Measurements from ENCODE around the gene AFAP1.

AFAP1 gene

DNA sequence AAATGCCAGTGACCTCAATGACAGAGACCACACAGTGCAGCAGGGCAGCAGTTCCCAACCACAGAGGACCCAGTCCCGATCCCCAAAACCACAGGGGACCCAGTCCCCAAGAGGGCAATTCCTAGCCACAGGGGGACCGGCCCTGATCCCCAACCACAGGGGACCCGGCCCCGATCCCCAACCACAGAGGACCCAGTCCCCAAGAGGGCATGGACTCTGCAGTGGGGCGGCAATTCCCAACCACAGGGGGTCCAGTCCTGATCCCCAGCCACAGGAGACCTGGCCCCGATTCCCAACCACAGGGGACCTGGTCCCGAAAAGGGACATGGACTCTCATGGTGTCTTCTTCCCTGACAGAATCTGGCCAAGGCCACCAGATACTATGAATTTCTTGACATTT, 136.3 kb downstream of the AFAP1 start:
- TF ChIP-seq GATA3 (IDR thresholded peaks at IDR 0.05; ENCODE audit: low read depth, low read length) (no peak), GATA2 (IDR thresholded peaks at IDR 0.05; ENCODE audit: low read depth, low read length) (no peak)

DNA sequence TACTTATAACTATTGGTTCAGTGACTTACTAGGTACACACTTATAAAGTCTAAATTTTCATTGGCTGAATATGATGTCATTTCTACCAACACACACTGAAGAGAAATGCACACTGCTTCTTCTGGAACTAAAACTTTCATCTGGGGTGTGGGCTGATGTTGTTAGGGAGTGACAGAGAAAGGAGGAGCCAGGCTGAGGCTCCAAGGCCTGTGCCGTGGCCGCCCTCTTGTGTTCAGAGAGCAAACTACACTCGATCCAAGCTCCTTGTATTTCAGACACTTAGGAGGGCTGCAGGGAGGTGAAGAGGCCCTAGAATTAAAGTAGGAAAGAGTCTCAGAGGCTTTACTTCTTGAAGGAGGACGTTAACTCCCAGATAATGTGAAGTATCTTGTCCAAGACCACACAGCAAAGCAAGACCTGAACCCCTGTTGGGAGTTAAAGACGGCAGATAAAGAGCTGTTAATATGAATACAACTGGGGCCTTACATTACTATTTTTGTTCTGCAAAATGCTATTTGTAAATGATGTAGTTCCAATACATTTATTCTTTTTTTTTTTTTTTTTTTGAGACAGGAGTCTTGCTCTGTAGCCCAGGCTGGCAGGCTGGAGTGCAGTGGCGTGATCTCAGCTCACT, 137.5 kb downstream of the AFAP1 start:
- TF ChIP-seq GATA3 (IDR thresholded peaks at IDR 0.05; ENCODE audit: low read depth, low read length): no peak
- no peak for TF ChIP-seq GATA2 (IDR thresholded peaks at IDR 0.05; ENCODE audit: low read depth, low read length)

DNA sequence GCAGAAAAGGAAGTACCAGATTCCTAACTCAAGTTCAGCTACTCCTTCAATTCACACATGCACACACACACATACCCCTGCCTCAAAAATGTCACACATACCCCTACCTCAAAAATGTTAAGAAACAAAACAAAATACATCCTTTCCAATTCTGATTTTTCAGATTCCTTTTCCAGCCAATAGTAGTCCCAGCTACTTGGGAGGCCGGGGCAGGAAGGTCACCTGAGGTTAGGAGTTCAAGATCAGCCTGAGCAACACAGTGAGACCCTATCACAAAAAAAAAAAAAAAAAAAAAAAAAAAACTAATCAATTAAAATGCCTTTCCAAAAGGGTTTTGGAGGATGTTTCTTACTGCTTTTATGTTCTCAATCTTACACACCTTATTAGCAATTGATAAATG, 138.0 kb downstream of the AFAP1 start:
- TF ChIP-seq GATA3 (IDR thresholded peaks at IDR 0.05; ENCODE audit: low read depth, low read length): no peak
- no peak for TF ChIP-seq GATA2 (IDR thresholded peaks at IDR 0.05; ENCODE audit: low read depth, low read length)

DNA sequence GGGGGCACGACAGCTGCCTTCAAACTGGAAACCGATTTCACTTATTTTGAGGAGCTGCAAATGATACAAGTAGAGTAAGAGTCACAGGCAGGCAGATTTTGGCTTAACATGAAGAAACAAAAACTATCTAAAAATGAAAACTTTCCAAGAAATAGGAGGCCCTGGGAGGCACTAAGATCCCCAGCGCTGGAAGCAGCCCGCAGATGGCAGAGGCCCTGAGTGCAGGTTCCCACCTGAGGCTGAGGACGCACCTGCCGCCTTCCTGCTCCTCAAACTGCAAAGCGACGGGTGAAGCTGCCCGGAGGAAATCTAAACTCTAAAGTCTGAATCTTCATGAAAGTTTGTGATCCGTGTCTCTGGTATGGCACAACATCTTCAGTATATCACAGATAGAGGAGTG, 138.7 kb downstream of the AFAP1 start:
- TF ChIP-seq GATA3 (IDR thresholded peaks at IDR 0.05; ENCODE audit: low read depth, low read length) (no peak), GATA2 (IDR thresholded peaks at IDR 0.05; ENCODE audit: low read depth, low read length) (no peak)

DNA sequence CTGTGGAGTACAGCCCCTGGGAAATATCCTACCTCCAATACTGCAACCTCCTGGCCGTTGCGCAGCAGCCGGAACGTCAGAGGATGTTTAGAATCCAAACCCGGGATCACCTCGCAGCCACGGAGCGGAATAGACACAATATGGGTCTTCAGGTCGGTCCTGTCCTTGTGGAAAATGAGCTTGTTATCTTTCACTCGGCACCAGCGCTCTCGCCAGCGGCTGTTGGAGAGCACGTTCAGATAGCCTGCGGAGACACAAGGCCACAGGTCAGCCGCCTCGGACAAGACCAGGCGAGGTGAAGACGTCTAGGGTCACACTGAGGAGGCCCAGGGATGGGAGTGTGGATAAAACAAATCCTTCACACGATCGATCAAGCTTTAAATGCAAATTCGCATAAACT, 139.3 kb downstream of the AFAP1 start:
- TF ChIP-seq GATA2 (IDR thresholded peaks at IDR 0.05; ENCODE audit: low read depth, low read length) (no peak), GATA3 (IDR thresholded peaks at IDR 0.05; ENCODE audit: low read depth, low read length) (no peak)

DNA sequence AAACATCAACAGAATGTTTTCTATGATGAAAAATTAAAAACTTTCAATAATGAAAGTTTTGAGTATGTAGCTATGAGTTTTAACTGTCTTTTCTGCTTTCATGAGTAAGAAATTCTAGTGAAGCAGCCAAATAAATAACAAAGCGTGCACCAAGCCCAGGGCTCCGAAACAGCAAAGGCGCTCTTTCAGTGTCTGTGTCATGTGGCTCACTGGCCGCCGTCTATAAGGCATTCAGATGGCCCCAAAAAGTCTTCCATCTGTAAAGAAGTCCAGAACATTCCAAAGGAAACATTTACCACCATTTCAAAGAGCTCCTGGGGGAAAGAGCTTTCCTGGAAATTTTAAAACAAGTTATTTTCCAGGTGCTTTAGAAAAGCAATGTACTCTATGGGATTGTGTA, 139.9 kb downstream of the AFAP1 start:
- no peak for TF ChIP-seq GATA3 (IDR thresholded peaks at IDR 0.05; ENCODE audit: low read depth, low read length)
- no peak for TF ChIP-seq GATA2 (IDR thresholded peaks at IDR 0.05; ENCODE audit: low read depth, low read length)

DNA sequence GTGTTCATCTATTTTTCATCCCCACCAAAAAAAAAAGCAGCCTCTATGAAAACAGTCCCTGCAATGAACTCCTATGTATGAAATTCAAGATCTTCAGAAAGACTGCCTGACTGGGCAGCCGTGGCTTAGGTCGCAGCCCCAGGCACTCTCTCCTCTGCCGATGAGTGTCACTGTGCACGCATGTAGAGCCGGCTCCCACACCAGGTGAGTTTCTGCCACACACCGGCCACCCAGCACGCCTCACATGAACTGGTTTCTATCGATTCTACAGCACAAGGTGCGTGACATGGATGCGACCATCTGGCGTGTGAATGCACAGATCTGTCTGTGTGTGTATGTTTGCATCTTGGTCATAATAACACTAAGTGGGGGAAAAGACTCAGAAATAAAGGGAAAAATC, 140.4 kb downstream of the AFAP1 start:
- no peak for TF ChIP-seq GATA2 (IDR thresholded peaks at IDR 0.05; ENCODE audit: low read depth, low read length)
- TF ChIP-seq GATA3 (IDR thresholded peaks at IDR 0.05; ENCODE audit: low read depth, low read length): no peak

DNA sequence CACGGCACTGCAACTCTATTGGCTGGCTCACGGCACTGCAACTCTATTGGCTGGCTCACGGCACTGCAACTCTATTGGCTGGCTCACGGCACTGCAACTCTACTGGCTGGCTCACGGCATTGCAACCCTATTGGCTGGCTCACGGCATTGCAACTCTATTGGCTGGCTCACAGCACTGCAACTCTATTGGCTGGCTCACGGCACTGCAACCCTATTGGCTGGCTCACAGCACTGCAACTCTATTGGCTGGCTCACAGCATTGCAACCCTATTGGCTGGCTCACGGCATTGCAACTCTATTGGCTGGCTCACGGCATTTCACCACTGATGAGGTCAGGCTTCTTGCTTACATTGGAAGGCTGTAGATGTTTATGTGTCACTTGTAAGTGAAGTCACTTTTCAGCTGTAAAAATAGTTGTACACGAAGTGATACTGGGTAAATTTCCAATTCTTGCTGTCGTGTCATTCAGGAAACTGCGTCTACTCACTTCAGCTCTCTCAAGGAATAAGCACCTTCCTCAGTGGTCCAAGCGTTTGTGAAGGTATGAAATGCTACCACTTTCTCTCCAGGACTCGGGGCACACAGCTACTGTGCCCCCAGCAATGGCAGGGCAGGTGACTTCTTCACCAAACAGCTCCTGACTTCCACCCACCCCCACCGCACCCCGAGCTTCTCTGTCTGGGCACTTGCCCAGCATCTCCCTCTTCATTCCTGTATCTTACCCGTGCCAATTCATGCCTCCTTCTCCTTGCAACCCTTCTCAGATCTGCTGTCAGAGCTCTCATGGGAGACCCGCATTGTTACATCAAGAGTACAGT, 141.3 kb downstream of the AFAP1 start:
- no peak for TF ChIP-seq GATA3 (IDR thresholded peaks at IDR 0.05; ENCODE audit: low read depth, low read length)
- TF ChIP-seq GATA2 (IDR thresholded peaks at IDR 0.05; ENCODE audit: low read depth, low read length): no peak

DNA sequence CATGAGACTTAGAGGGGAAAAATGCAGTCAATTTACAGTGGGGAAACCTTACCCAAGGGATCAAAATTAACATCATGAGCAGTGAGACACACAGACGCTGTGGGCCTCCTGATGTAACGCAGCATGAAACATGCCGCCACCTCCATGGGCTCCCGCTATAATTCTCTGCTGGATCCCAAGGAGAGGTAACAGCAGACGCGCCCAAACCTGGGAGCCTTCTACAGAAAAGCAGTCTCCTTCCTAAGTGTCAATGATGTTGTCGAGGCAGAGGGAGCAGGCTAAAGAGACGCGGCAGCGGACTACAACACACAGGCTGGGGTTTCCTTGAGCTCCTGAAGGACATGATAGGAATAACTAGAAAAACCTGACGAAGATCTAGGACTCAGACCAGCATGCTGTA, 142.3 kb downstream of the AFAP1 start:
- TF ChIP-seq GATA3 (IDR thresholded peaks at IDR 0.05; ENCODE audit: low read depth, low read length) (no peak), GATA2 (IDR thresholded peaks at IDR 0.05; ENCODE audit: low read depth, low read length) (no peak)

DNA sequence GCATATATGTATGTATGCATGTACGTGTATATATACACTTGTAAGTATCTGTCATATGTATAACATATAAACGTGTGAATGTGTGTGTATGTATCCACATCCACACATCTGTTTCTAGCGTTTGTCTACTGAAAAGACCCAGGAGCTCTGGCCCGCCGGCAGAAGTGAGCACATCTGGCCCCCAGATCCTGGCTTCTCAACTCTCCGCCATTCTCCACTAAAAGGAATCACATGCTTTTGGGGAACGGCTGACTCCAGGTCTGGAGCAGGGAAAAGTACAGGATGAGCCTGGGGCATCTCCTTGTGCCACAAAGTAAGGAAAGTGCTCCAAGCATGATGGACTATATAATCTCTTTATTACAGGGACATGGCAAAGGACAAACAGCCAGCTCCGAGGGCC, 143.7 kb downstream of the AFAP1 start:
- TF ChIP-seq GATA2 (IDR thresholded peaks at IDR 0.05; ENCODE audit: low read depth, low read length): no peak
- no peak for TF ChIP-seq GATA3 (IDR thresholded peaks at IDR 0.05; ENCODE audit: low read depth, low read length)

DNA sequence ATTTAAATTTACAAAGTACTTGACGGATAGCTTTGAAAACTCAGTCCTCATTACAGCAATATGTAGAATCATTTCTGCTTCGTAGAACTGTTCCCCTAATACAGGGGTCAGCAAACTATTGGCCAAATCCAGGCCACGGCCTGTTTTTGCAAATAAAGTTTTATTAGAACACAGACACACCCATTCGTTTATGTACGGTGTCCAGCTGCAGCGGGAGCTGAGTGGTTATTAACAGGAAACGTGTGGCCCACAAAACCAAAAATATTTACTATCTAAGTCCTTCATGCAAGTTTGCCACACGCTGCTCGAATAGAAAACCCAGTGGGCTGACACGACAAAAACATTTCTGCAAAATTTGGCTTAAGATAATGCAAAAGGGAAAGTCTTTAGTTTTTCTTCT, 146.5 kb downstream of the AFAP1 start:
- TF ChIP-seq GATA2 (IDR thresholded peaks at IDR 0.05; ENCODE audit: low read depth, low read length) (no peak), GATA3 (IDR thresholded peaks at IDR 0.05; ENCODE audit: low read depth, low read length) (no peak)

DNA sequence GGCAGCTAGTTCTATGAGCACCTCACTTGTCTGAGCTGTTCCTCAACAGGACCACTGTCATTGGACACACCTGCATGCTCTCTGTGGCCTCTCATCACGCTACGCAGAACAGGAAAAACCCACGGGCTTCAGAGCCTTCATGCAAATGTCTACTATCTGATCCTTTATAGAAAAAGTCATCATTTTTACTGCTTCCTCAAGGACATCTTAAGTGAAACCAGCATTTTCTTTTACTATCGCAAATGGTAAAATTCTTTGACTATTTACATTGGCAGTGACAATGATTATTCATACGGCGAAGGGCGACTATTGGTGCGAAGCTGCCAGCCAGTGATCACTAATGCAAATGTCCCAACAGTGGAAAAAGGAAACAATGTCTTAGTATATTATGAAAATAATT, 147.0 kb downstream of the AFAP1 start:
- TF ChIP-seq GATA2 (IDR thresholded peaks at IDR 0.05; ENCODE audit: low read depth, low read length) (no peak), GATA3 (IDR thresholded peaks at IDR 0.05; ENCODE audit: low read depth, low read length) (no peak)

DNA sequence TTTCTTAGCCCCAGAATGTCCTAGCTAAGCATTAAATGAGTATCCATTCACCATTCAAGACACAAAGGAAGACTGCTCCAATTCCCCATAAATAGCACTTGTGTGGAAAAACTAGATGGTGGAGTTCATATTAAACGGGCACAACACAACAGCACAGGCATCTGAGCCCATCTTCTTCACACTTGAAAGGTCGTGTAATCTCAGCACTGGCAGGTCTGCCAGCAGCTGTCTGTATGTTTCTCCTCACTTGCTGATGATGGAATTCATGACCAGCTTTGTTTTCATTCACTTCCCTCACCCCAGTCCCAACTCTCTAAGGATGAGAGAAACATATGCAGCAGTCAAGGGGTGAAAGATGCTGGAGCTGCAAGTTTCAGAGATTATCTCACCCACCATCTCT, 148.7 kb downstream of the AFAP1 start:
- TF ChIP-seq GATA2 (IDR thresholded peaks at IDR 0.05; ENCODE audit: low read depth, low read length) (no peak), GATA3 (IDR thresholded peaks at IDR 0.05; ENCODE audit: low read depth, low read length) (no peak)

DNA sequence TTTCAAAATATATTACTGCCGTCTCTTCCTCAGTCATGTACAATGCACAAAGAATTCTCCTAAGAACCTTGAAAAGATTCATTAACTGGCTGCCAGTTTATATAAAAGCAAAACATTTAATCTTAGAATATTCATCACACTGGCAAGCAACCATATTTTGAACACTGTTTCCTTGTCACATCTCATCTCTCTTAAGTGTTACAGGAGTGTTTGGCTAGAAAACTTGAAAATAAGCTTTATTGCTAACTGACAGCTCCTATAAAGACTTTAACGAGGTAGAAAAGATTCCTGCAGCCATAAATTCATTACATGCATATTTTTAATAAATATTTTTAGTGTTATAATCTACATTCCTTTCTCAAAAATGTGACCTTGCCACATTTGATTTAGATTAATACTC, 149.6 kb downstream of the AFAP1 start:
- TF ChIP-seq GATA2 (IDR thresholded peaks at IDR 0.05; ENCODE audit: low read depth, low read length) (no peak), GATA3 (IDR thresholded peaks at IDR 0.05; ENCODE audit: low read depth, low read length) (no peak)

DNA sequence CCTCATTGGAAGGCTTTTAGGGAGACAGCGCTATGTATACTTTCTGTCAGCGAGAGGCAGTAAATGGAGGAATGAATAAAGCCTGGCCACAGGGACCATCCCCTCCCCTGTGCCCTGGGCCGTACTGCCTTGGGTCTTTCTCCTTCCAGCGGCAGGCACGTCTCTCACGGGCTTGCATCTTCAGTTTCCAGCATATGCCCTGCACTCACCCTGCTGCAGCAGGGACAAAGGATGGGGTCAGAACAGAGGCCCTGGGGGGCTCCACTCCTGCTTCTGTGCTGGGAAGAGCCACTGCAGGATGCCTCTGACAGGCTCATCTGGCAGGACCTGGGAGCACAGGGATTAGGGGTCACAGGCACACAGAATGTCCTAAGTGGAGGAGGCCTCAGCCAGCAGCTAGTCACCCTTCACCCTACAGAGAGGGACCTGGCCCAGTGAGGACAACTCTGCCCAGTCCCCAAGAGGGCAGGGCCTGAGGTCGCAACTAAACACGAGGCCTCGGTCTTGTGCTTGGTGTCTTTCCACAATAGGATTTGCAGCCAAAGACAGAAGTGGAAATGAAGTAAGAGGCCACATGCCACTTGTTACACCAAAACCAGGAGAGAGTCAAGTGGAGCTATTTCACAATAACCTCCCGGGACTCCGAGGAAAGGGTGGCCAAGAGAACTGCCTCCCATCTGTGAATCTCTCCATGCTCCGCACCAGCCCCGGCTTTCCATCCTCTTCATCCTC, 150.8 kb downstream of the AFAP1 start:
- TF ChIP-seq GATA2 (IDR thresholded peaks at IDR 0.05; ENCODE audit: low read depth, low read length) (no peak), GATA3 (IDR thresholded peaks at IDR 0.05; ENCODE audit: low read depth, low read length) (no peak)

Measured in SH-SY5Y (cell line).